IgD-negative memory B cell (primary cell): ENCODE results near the gene PIEZO1. TPM values are rescaled to one million over a fixed set of nuclear protein-coding genes. Genes with fewer than 3 reads are reported as not detected.

ENCODE experiments used
- H3K27ac Mint-ChIP-seq, 3 donors: one replicate each; pipeline ENCODE4 v1.8.0; 2020 to 2022; ENCODE audit warnings: mild to moderate bottlenecking in 3 of 3, mixed read lengths in 3 of 3, moderate library complexity in 1 of 3
- H3K27me3 Mint-ChIP-seq: one replicate; pipeline ENCODE4 v1.8.0; 2021; ENCODE audit warnings: mixed read lengths
- H3K36me3 Mint-ChIP-seq: one replicate; pipeline ENCODE4 v1.8.0; 2020; ENCODE audit warnings: mild to moderate bottlenecking, mixed read lengths
- H3K4me1 Mint-ChIP-seq, 3 donors: one replicate each; pipeline ENCODE4 v1.8.0; 2020 to 2022; ENCODE audit warnings: mixed read lengths in 3 of 3, mild to moderate bottlenecking in 1 of 3
- H3K4me3 Mint-ChIP-seq, 4 donors: one replicate each; pipeline ENCODE4 v1.8.0; 2020 to 2022; ENCODE audit warnings: mild to moderate bottlenecking in 4 of 4, mixed read lengths in 4 of 4, moderate library complexity in 3 of 4
- H3K9me3 Mint-ChIP-seq, 3 donors: one replicate each; pipeline ENCODE4 v1.8.0; 2020 to 2021; ENCODE audit warnings: mixed read lengths in 3 of 3, mild to moderate bottlenecking in 1 of 3
- polyA plus RNA-seq: library from polyadenylated mRNA; unstranded; fragments of 300-500 nt; fragmentation: Illumina TruSeq; gene quantifications from one replicate; pipeline ENCODE4 v1.2.3, GENCODE V29; 2021

Gene PIEZO1
- polyA plus RNA-seq, 1 donor from 2014 or later, result 33.4 TPM

- no peaks in the 10 kb centered on the region for H3K27me3 Mint-ChIP-seq
- H3K4me1 Mint-ChIP-seq, result peaks cover 7 to 14% (median 14%) of the 10 kb centered on the region in 3 donors
- no peak overlapping the region for H3K27ac Mint-ChIP-seq
- H3K36me3 Mint-ChIP-seq, result peaks cover 3% of the 10 kb centered on the region
- H3K9me3 Mint-ChIP-seq, result peaks cover 0 to 2% (median 0%) of the 10 kb centered on the region in 3 donors
- H3K4me3 Mint-ChIP-seq, result no peak overlapping the region
Observed at GRCh38 chr16:88754109-88754911, 30.7 kb downstream of the PIEZO1 start.

- Mint-ChIP-seq H3K4me3 (no peak overlapping the region), H3K4me1 (peaks cover 2 to 11% (median 9%) of the 10 kb centered on the region in 3 donors), H3K36me3 (peaks cover 2% of the 10 kb centered on the region), H3K27me3 (no peaks in the 10 kb centered on the region), H3K27ac (peak overlapping the region in 1 of 3 donors; percentile 12), H3K9me3 (peaks cover 0 to under 1% (median 0%) of the 10 kb centered on the region in 3 donors)
Observed at GRCh38 chr16:88753602-88754001, 31.4 kb downstream of the PIEZO1 start.

GRCh38 chr16:88753191-88753590 lies 31.8 kb downstream of the PIEZO1 start:
- Mint-ChIP-seq H3K4me1 (peaks cover 2 to 8% (median 5%) of the 10 kb centered on the region in 3 donors), H3K4me3 (no peak overlapping the region), H3K27me3 (no peaks in the 10 kb centered on the region), H3K27ac (no peak overlapping the region), H3K36me3 (no peaks in the 10 kb centered on the region), H3K9me3 (no peaks in the 10 kb centered on the region)

GRCh38 chr16:88752386-88753002 lies 32.5 kb downstream of the PIEZO1 start:
- peaks cover 4 to 13% (median 6%) of the 10 kb centered on the region in 3 donors for H3K4me1 Mint-ChIP-seq
- H3K36me3 Mint-ChIP-seq, result peaks cover 2% of the 10 kb centered on the region
- no peak overlapping the region for H3K27ac Mint-ChIP-seq
- peak overlapping the region in 1 of 4 donors; percentile 58 for H3K4me3 Mint-ChIP-seq
- H3K27me3 Mint-ChIP-seq, result no peaks in the 10 kb centered on the region
- H3K9me3 Mint-ChIP-seq, result no peaks in the 10 kb centered on the region

GRCh38 chr16:88750854-88751253 lies 34.2 kb downstream of the PIEZO1 start:
- no peaks in the 10 kb centered on the region for H3K9me3 Mint-ChIP-seq
- peaks cover 14 to 21% (median 15%) of the 10 kb centered on the region in 3 donors for H3K4me1 Mint-ChIP-seq
- peaks cover 2% of the 10 kb centered on the region for H3K36me3 Mint-ChIP-seq
- H3K27me3 Mint-ChIP-seq, result no peaks in the 10 kb centered on the region
- no peak overlapping the region for H3K27ac Mint-ChIP-seq
- no peak overlapping the region for H3K4me3 Mint-ChIP-seq

- no peak overlapping the region for H3K4me3 Mint-ChIP-seq
- peaks cover 17 to 22% (median 20%) of the 10 kb centered on the region in 3 donors for H3K4me1 Mint-ChIP-seq
- no peak overlapping the region for H3K27ac Mint-ChIP-seq
- H3K9me3 Mint-ChIP-seq, result no peaks in the 10 kb centered on the region
- H3K36me3 Mint-ChIP-seq, result peaks cover 2% of the 10 kb centered on the region
- no peaks in the 10 kb centered on the region for H3K27me3 Mint-ChIP-seq
Observed at GRCh38 chr16:88749358-88749757, 35.7 kb downstream of the PIEZO1 start.

GRCh38 chr16:88748364-88748763 lies 36.7 kb downstream of the PIEZO1 start:
- H3K9me3 Mint-ChIP-seq, result no peaks in the 10 kb centered on the region
- peak overlapping the region in 1 of 4 donors; percentile 18 for H3K4me3 Mint-ChIP-seq
- peaks cover 2% of the 10 kb centered on the region for H3K36me3 Mint-ChIP-seq
- H3K4me1 Mint-ChIP-seq, result peaks cover 17 to 25% (median 20%) of the 10 kb centered on the region in 3 donors
- H3K27me3 Mint-ChIP-seq, result no peaks in the 10 kb centered on the region
- H3K27ac Mint-ChIP-seq, result peak overlapping the region in 2 of 3 donors; percentile 53 to 65

GRCh38 chr16:88747588-88748301 lies 37.3 kb downstream of the PIEZO1 start:
- Mint-ChIP-seq H3K4me3 (peak overlapping the region in 2 of 4 donors; percentile 18 to 22), H3K9me3 (no peaks in the 10 kb centered on the region), H3K4me1 (peaks cover 17 to 25% (median 20%) of the 10 kb centered on the region in 3 donors), H3K27me3 (no peaks in the 10 kb centered on the region), H3K27ac (peak overlapping the region; percentile 53 to 81 (median 65)), H3K36me3 (peaks cover 2% of the 10 kb centered on the region)

- Mint-ChIP-seq H3K4me3 (peak overlapping the region in 3 of 4 donors; percentile 36 to 88 (median 83)), H3K4me1 (peaks cover 17 to 21% (median 17%) of the 10 kb centered on the region in 3 donors), H3K27me3 (no peaks in the 10 kb centered on the region), H3K36me3 (peaks cover 2% of the 10 kb centered on the region), H3K9me3 (no peaks in the 10 kb centered on the region), H3K27ac (peak overlapping the region; percentile 85 to 93 (median 89))
Observed at GRCh38 chr16:88746506-88746905, 38.5 kb downstream of the PIEZO1 start.

- no peaks in the 10 kb centered on the region for H3K9me3 Mint-ChIP-seq
- H3K4me3 Mint-ChIP-seq, result peak overlapping the region; percentile 70 to 88 (median 79)
- H3K4me1 Mint-ChIP-seq, result peaks cover 17 to 20% (median 17%) of the 10 kb centered on the region in 3 donors
- H3K27me3 Mint-ChIP-seq, result no peaks in the 10 kb centered on the region
- peak overlapping the region; percentile 85 to 93 (median 89) for H3K27ac Mint-ChIP-seq
- H3K36me3 Mint-ChIP-seq, result peaks cover 2% of the 10 kb centered on the region
Observed at GRCh38 chr16:88744577-88745521, 40.2 kb downstream of the PIEZO1 start.

- Mint-ChIP-seq H3K9me3 (no peaks in the 10 kb centered on the region), H3K27me3 (no peaks in the 10 kb centered on the region), H3K4me1 (peaks cover 17 to 20% (median 17%) of the 10 kb centered on the region in 3 donors), H3K27ac (peak overlapping the region in 1 of 3 donors; percentile 21), H3K36me3 (peaks cover 2% of the 10 kb centered on the region), H3K4me3 (peak overlapping the region in 1 of 4 donors; percentile 23)
Observed at GRCh38 chr16:88743693-88744576, 41.1 kb downstream of the PIEZO1 start.

- H3K4me3 Mint-ChIP-seq, result no peak overlapping the region
- H3K27ac Mint-ChIP-seq, result peak overlapping the region in 1 of 3 donors; percentile 21
- H3K9me3 Mint-ChIP-seq, result no peaks in the 10 kb centered on the region
- no peaks in the 10 kb centered on the region for H3K27me3 Mint-ChIP-seq
- peaks cover 14 to 18% (median 15%) of the 10 kb centered on the region in 3 donors for H3K4me1 Mint-ChIP-seq
- H3K36me3 Mint-ChIP-seq, result peaks cover 2% of the 10 kb centered on the region
Observed at GRCh38 chr16:88742896-88743605, 42.0 kb downstream of the PIEZO1 start.

GRCh38 chr16:88741368-88741767 lies 43.7 kb downstream of the PIEZO1 start:
- H3K36me3 Mint-ChIP-seq, result no peaks in the 10 kb centered on the region
- no peaks in the 10 kb centered on the region for H3K27me3 Mint-ChIP-seq
- no peak overlapping the region for H3K4me3 Mint-ChIP-seq
- peaks cover 7 to 13% (median 11%) of the 10 kb centered on the region in 3 donors for H3K4me1 Mint-ChIP-seq
- H3K27ac Mint-ChIP-seq, result no peak overlapping the region
- H3K9me3 Mint-ChIP-seq, result no peaks in the 10 kb centered on the region
